NT2/D1 (cell line): Measurements from ENCODE around the gene ERMN.

Experiments used
- DNase-seq: peaks from one replicate; pipeline ENCODE4 v3.0.0-alpha.2; 2011; ENCODE audit warnings: low read depth, low spot score
- H3K27me3 ChIP-seq: 2 replicates; pipeline ENCODE4 v1.6.0; 2011; ENCODE audit warnings: mild to moderate bottlenecking; ENCODE audit not compliant: insufficient read length, insufficient read depth
- H3K36me3 ChIP-seq: 2 replicates; pipeline ENCODE4 v1.6.1; 2011; ENCODE audit warnings: mild to moderate bottlenecking, low read length, mixed read lengths; ENCODE audit not compliant: insufficient read depth, insufficient read length
- H3K4me1 ChIP-seq: 2 replicates; pipeline ENCODE4 v1.5.1; 2011; ENCODE audit not compliant: insufficient read depth, insufficient read length
- H3K4me3 ChIP-seq: 2 replicates; pipeline ENCODE4 v1.5.1; 2011; ENCODE audit warnings: low read depth; ENCODE audit not compliant: insufficient read length
- H3K9ac ChIP-seq: 2 replicates; pipeline ENCODE4 v1.6.0; 2011; ENCODE audit warnings: low read depth; ENCODE audit not compliant: insufficient read length
- H3K9me3 ChIP-seq: 2 replicates; pipeline ENCODE4 v1.5.1; 2011; ENCODE audit warnings: mild to moderate bottlenecking, low read length; ENCODE audit not compliant: insufficient read depth
- SUZ12 ChIP-seq: IDR thresholded peaks from 2 replicates; pipeline ENCODE4 v1.6.1; 2011; ENCODE audit not compliant: insufficient read length, insufficient read depth; ENCODE audit errors: extremely low read depth
- YY1 ChIP-seq: IDR thresholded peaks from 2 replicates; pipeline ENCODE4 v1.6.1; 2011; ENCODE audit not compliant: insufficient read length, insufficient read depth
- ZNF274 ChIP-seq: IDR thresholded peaks from 2 replicates; pipeline ENCODE4 v1.6.1; 2011; ENCODE audit warnings: mild to moderate bottlenecking, low read depth, low read length

The ERMN gene

DNA sequence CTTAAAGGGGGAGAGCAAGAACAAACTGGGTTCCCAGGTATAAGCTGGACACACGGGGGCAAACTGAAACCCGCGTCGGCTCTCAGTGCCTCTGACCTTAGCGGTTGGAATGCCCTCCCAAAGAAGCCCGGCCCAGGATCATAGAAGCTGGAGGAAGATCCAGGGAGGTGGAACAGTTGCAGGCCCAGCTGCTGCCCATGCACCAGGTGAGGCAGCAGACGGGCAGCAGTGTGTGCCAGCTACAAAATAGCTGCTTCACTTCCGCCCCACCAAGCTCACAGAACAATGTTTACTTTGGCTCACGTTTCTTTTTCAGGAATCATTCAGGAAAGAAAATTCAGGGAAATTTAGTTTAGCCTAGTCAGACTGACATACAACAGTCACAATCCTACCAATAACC, 3.9 kb upstream of the ERMN start:
- DNase-seq, result no peak
- TF ChIP-seq ZNF274 (no peak), SUZ12 (no peak), YY1 (no peak)
- H3K4me1 ChIP-seq, result no peaks in the 10 kb centered on the region
- no peaks in the 10 kb centered on the region for H3K36me3 ChIP-seq
- H3K9me3 ChIP-seq, result peaks cover 4% of the 10 kb centered on the region; the same call in 1 of the 2 replicates
- H3K9ac ChIP-seq, result no peak overlapping the region
- no peaks in the 10 kb centered on the region for H3K27me3 ChIP-seq
- H3K4me3 ChIP-seq, result no peak overlapping the region

DNA sequence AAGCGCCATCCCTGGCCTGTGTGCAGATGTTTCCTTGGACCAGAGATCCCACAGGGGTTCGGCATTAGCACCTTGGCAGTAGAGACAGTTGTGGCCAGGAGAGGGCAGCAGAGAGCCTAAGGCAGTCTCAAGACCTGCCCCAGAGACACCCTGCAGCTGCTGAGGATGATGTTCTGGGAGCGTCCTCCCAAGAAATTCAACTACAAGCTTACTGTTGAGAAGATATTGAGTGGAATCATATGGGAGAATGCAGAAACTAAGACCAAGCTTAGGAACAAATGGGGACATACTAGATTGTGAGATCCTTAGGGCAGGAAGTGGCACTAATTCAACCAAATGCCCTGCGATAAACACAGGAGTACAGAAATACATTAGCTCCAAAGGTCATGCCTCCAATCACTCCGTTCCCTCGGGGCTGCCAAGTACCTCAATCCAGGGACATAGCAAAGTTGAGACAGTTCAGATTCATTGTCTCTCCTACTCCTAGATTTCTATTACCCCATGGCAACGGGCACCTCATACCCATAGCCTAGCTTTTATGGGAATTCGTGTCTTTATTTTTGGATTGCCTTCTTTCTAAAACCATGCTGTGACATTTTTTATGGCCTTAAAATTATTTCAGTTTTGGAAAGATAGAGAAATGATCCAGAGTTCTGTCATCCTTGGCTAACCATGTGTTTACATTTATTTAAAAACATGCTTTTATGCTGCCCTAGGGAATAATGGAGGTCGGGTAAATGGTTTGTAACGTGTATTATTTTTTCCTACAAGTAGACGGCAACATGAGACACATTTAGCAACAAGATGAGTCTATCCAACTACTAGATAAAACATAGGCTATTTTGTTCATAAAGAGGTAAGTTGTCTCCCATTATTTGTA, 2.2 kb upstream of the ERMN start:
- Histone ChIP-seq H3K4me1 (no peaks in the 10 kb centered on the region), H3K9ac (no peak overlapping the region), H3K9me3 (peaks cover 4% of the 10 kb centered on the region; the same call in 1 of the 2 replicates), H3K27me3 (no peaks in the 10 kb centered on the region), H3K36me3 (no peaks in the 10 kb centered on the region), H3K4me3 (no peak overlapping the region)
- no peak for TF ChIP-seq SUZ12
- no peak for TF ChIP-seq ZNF274
- DNase-seq, result peak; percentile 86

- Histone ChIP-seq H3K36me3 (no peaks in the 10 kb centered on the region), H3K4me1 (no peaks in the 10 kb centered on the region), H3K9ac (no peak overlapping the region), H3K9me3 (peaks cover 4% of the 10 kb centered on the region; the same call in 1 of the 2 replicates), H3K27me3 (no peaks in the 10 kb centered on the region), H3K4me3 (no peak overlapping the region)
- TF ChIP-seq ZNF274, result no peak
- no peak for TF ChIP-seq SUZ12
- TF ChIP-seq YY1, result no peak
- no peak for DNase-seq
Measured at GRCh38 chr2:157327200-157327599, 1.6 kb upstream of the ERMN start.

GRCh38 chr2:157326698-157327097, 1.1 kb upstream of the ERMN start:
- TF ChIP-seq YY1, result no peak
- TF ChIP-seq ZNF274, result no peak
- TF ChIP-seq SUZ12, result no peak
- H3K9ac ChIP-seq, result no peak overlapping the region
- DNase-seq, result no peak
- H3K4me3 ChIP-seq, result no peak overlapping the region
- peaks cover 4% of the 10 kb centered on the region; the same call in 1 of the 2 replicates for H3K9me3 ChIP-seq
- H3K36me3 ChIP-seq, result no peaks in the 10 kb centered on the region
- no peaks in the 10 kb centered on the region for H3K4me1 ChIP-seq
- no peaks in the 10 kb centered on the region for H3K27me3 ChIP-seq

GRCh38 chr2:157324331-157324843, 1.2 kb downstream of the ERMN start:
- H3K4me1 ChIP-seq, result no peaks in the 10 kb centered on the region

DNA sequence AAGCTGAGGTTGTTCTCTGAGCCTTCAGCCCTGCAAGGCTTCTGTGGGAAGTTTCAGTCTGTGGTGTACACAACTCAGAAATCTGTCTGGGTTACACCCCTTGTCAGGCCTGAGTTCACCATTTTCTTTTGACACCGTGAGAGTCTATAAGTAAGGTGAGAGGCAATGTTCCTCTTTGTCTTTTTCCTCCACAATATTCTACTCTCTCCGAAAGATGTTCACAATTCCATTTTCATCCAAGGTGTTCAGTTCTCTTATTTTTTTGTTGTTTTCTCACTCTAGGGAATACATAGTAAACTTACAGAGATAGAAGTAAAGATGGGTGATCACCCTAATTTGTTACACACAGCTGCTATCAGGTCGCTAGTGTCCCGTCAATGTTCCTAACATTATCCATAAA, 3.2 kb downstream of the ERMN start:
- H3K9ac ChIP-seq, result no peak overlapping the region
- TF ChIP-seq YY1 (no peak), ZNF274 (no peak), SUZ12 (no peak)

More at GRCh38 chr2:157324331-157324843, 1.2 kb downstream of the ERMN start:
- DNase-seq, result no peak
- TF ChIP-seq SUZ12, result no peak
- no peak for TF ChIP-seq ZNF274
- no peak for TF ChIP-seq YY1
- Histone ChIP-seq H3K9me3 (peaks cover 4% of the 10 kb centered on the region; the same call in 1 of the 2 replicates), H3K9ac (no peak overlapping the region), H3K27me3 (no peaks in the 10 kb centered on the region), H3K36me3 (no peaks in the 10 kb centered on the region), H3K4me3 (no peak overlapping the region)

DNA sequence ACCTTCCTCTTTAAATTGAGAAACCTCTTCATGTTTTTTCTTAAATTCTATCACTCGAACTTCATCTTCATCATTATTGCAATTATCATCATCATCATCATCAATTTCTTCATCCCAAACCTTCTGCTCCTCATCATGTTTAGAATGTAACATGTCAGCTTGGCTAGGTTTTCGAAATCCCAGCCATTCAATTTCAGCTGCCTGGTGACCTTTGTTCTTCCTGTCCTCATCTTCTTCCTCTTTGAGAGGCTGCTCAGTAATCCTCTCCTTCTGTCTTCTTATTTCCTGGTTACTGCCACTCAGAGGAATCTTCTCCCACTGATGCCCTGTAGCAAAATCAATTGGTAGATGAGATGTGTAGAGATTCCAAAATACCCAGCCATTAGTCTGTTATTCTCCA, 4.2 kb downstream of the ERMN start:
- H3K36me3 ChIP-seq, result no peaks in the 10 kb centered on the region
- H3K9me3 ChIP-seq, result peaks cover 4% of the 10 kb centered on the region; the same call in 1 of the 2 replicates
- no peak for DNase-seq
- H3K4me3 ChIP-seq, result no peak overlapping the region
- H3K4me1 ChIP-seq, result no peaks in the 10 kb centered on the region
- no peaks in the 10 kb centered on the region for H3K27me3 ChIP-seq
- no peak for TF ChIP-seq ZNF274
- TF ChIP-seq YY1, result no peak
- TF ChIP-seq SUZ12, result no peak
- H3K9ac ChIP-seq, result no peak overlapping the region

More for the DNA sequence above, 3.2 kb downstream of the ERMN start:
- Histone ChIP-seq H3K27me3 (no peaks in the 10 kb centered on the region), H3K4me1 (no peaks in the 10 kb centered on the region), H3K9me3 (peaks cover 4% of the 10 kb centered on the region; the same call in 1 of the 2 replicates), H3K36me3 (no peaks in the 10 kb centered on the region), H3K4me3 (no peak overlapping the region)
- DNase-seq, result no peak
